Neutrophil (primary cell): ENCODE results near the gene PAWR.
A peak's percentile ranks its signal among the peaks of the same experiment; 100 is the strongest.

ENCODE experiments used
- H3K27ac ChIP-seq: fragments of 200-600 bp; sonication (generic); 2 replicates; pipeline ENCODE4 v1.5.1; 2016; ENCODE audit warnings: mild to moderate bottlenecking, moderate library complexity
- H3K27me3 ChIP-seq: fragments of 200-600 bp; sonication (generic); 2 replicates; pipeline ENCODE4 v1.6.0; 2016; ENCODE audit warnings: mild to moderate bottlenecking
- H3K36me3 ChIP-seq: fragments of 200-600 bp; sonication (generic); 2 replicates; pipeline ENCODE4 v1.5.1; 2017
- H3K4me1 ChIP-seq, 2 experiments: fragments of 200-600 bp in 1 of 2; sonication (generic) in 1 of 2; 1 replicate in 1 of 2; 2 replicates in 1 of 2; pipeline versions ENCODE4 v1.5.1 to v1.6.1; 2013 to 2016; ENCODE audit warnings: low read depth in 1 of 2, low read length in 1 of 2, mild to moderate bottlenecking in 1 of 2, moderate library complexity in 1 of 2; ENCODE audit not compliant: control insufficient read depth in 1 of 2, insufficient read depth in 1 of 2
- H3K4me3 ChIP-seq, 2 experiments: fragments of 200-600 bp in 1 of 2; sonication (generic) in 1 of 2; 1 replicate in 1 of 2; 2 replicates in 1 of 2; pipeline ENCODE4 v1.5.1; 2013 to 2016; ENCODE audit warnings: low read depth in 1 of 2, low read length in 1 of 2, mild to moderate bottlenecking in 1 of 2, moderate library complexity in 1 of 2
- H3K9me3 ChIP-seq: fragments of 200-600 bp; sonication (generic); 2 replicates; pipeline ENCODE4 v1.5.1; 2016
- CTCF ChIP-seq: fragments of 200-600 bp; sonication (generic); IDR thresholded peaks from 2 replicates; pipeline ENCODE4 v1.5.1; 2016; ENCODE audit warnings: antibody characterized with exemption

The PAWR gene

GRCh38 chr12:79690142-79690637 lies 574 bp downstream of the PAWR start:
- peaks cover 22 to 27% of the 10 kb centered on the region in 2 experiments for H3K4me1 ChIP-seq
- peak overlapping the region; percentile 57 to 67 for H3K4me3 ChIP-seq
- no peak for TF ChIP-seq CTCF
- no peak overlapping the region for H3K27ac ChIP-seq
- peaks cover 65% of the 10 kb centered on the region for H3K27me3 ChIP-seq
- H3K36me3 ChIP-seq, result no peaks in the 10 kb centered on the region
- no peaks in the 10 kb centered on the region for H3K9me3 ChIP-seq

DNA sequence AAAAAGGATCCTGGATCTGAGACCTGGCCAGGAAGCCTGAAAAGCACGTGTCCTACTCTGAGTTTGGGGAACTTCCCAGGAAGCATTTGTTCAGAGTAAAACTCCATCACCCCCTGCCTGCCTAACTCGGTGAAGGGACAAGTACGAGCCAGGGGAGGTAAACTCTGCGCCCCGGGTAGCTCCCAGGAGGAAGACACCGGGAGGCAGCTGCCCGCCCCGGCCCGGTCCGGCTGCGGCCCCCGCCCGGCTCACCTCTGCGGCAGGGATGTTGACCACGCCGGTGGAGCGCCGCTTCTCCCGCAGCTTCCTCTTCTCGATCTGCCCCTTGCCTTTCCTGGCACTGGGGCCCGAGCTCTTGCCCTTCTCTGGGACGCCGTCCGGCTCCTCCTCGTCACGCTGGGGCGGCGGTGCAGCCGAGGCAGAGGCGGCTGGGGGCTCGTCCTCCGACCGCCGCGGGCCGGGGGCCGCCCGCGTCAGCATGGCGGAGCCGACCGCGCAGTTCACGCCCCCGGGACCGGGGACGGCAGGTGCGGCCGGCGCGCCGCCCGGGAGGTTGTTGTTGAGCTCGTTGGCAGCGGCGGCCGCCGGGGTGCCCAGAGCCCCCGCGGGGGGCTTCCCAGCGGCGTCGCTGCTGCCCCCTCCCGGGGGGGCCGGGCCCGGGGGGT lies 1.2 kb downstream of the PAWR start:
- H3K9me3 ChIP-seq, result no peaks in the 10 kb centered on the region
- no peak for TF ChIP-seq CTCF
- H3K27me3 ChIP-seq, result peaks cover 65% of the 10 kb centered on the region
- peak overlapping the region; percentile 38 for H3K27ac ChIP-seq
- H3K36me3 ChIP-seq, result no peaks in the 10 kb centered on the region
- peak overlapping the region; percentile 57 to 67 for H3K4me3 ChIP-seq
- peaks cover 22 to 27% of the 10 kb centered on the region in 2 experiments for H3K4me1 ChIP-seq

DNA sequence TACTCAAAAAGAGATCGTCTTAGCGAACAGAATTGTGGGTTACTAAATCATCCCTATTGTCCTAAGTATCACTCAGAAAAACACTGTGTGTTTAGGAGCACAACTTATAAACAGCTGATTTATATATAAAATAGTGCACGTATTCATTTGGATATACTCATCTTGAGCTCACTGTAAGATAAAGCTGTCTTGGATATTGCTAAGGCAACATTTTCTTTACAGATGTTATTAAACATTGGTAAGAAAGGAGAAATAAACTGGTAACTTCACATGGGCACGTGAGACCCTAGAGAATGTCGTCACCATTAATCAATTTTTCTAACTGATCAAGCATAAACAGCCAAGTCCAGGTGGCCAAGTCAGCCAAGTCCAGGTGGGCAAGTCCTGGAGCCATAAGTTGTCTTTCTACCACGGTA lies 1.7 kb downstream of the PAWR start:
- Histone ChIP-seq H3K4me3 (peak overlapping the region; percentile 57 to 67), H3K27me3 (peaks cover 65% of the 10 kb centered on the region), H3K36me3 (no peaks in the 10 kb centered on the region), H3K27ac (no peak overlapping the region), H3K4me1 (peaks cover 22 to 27% of the 10 kb centered on the region in 2 experiments), H3K9me3 (no peaks in the 10 kb centered on the region)
- no peak for TF ChIP-seq CTCF

DNA sequence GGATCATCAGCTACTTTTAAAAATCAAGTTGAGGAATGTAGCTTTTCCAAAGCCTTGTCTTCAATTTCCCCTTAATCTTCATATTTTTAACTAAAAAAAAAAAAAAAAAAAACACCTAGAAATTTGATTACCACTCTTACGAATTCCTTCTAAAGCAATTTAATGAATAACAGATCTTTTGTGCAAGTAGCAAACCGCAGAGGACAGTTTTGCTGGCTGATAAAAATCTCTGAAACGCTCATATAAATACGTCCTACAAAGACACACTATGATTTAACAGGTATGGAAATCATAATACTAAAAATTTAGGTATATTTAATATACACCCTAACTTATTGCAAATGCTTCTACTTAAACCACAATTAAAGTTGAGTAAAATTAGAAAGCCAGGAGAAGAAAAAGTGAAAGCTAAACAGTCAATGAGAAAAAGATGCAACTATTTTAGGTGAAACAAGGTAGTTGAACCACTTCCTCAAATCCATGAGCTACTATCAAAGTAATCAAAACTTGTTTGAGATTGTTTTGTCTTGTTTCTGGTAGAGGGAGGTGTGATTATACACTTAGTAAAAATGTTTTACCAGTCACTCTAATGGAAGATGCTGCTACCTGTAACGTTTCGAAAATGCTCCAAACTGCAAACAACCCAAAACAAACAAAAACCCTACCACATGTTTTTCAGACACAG lies 2.2 kb downstream of the PAWR start:
- Histone ChIP-seq H3K27me3 (peaks cover 61% of the 10 kb centered on the region), H3K27ac (no peak overlapping the region), H3K4me3 (no peak overlapping the region)

GRCh38 chr12:79687711-79688260 lies 3.0 kb downstream of the PAWR start:
- Histone ChIP-seq H3K9me3 (no peaks in the 10 kb centered on the region), H3K4me1 (peaks cover 22 to 27% of the 10 kb centered on the region in 2 experiments), H3K4me3 (no peak overlapping the region), H3K36me3 (no peaks in the 10 kb centered on the region), H3K27ac (no peak overlapping the region), H3K27me3 (peaks cover 54% of the 10 kb centered on the region)
- TF ChIP-seq CTCF, result no peak

More for the DNA sequence above, 2.2 kb downstream of the PAWR start:
- no peak for TF ChIP-seq CTCF
- Histone ChIP-seq H3K36me3 (no peaks in the 10 kb centered on the region), H3K4me1 (peaks cover 22 to 27% of the 10 kb centered on the region in 2 experiments), H3K9me3 (no peaks in the 10 kb centered on the region)
